ENCODE measurements around the gene COG7.
"Not testable (repeated sequence)": the region's sequence is repeated elsewhere in the genome, so short reads cannot be mapped to it uniquely, and the experiment has no call there.

COG7 gene

GRCh38 chr16:23373436-23374219, 79.4 kb downstream of the COG7 start:
- H3K4me3 ChIP-seq (ENCODE audit: low read depth, low read length), result no peak overlapping the region
- no peak for TF ChIP-seq CTCF (IDR thresholded peaks at IDR 0.05; ENCODE audit: borderline replicate concordance, insufficient read depth, low read depth, low read length)

- no peak for TF ChIP-seq CTCF (IDR thresholded peaks at IDR 0.05; ENCODE audit: borderline replicate concordance, insufficient read depth, low read depth, low read length)
- H3K4me3 ChIP-seq (ENCODE audit: low read depth, low read length), result no peak overlapping the region
These were observed 81.6 kb downstream of the COG7 start for GRCh38 chr16:23371368-23371767.

- H3K4me3 ChIP-seq (ENCODE audit: low read depth, low read length), result no peak overlapping the region
- no peak for TF ChIP-seq CTCF (IDR thresholded peaks at IDR 0.05; ENCODE audit: borderline replicate concordance, insufficient read depth, low read depth, low read length)
These were observed 83.6 kb downstream of the COG7 start for GRCh38 chr16:23369416-23369815.

GRCh38 chr16:23368469-23368868, 84.5 kb downstream of the COG7 start:
- H3K4me3 ChIP-seq (ENCODE audit: low read depth, low read length), result no peak overlapping the region
- TF ChIP-seq CTCF (IDR thresholded peaks at IDR 0.05; ENCODE audit: borderline replicate concordance, insufficient read depth, low read depth, low read length), result no peak

- no peak for TF ChIP-seq CTCF (IDR thresholded peaks at IDR 0.05; ENCODE audit: borderline replicate concordance, insufficient read depth, low read depth, low read length)
- H3K4me3 ChIP-seq (ENCODE audit: low read depth, low read length), result no peak overlapping the region
These were observed 85.0 kb downstream of the COG7 start for GRCh38 chr16:23367988-23368387.

- TF ChIP-seq CTCF (IDR thresholded peaks at IDR 0.05; ENCODE audit: borderline replicate concordance, insufficient read depth, low read depth, low read length), result no peak
These were observed 85.4 kb downstream of the COG7 start for GRCh38 chr16:23367564-23367963.

GRCh38 chr16:23366341-23366740, 86.6 kb downstream of the COG7 start:
- not testable (repeated sequence) for H3K4me3 ChIP-seq (ENCODE audit: low read depth, low read length)

More at GRCh38 chr16:23367564-23367963, 85.4 kb downstream of the COG7 start:
- H3K4me3 ChIP-seq (ENCODE audit: low read depth, low read length), result no peak overlapping the region

All from GM12875 (cell line).